Stomach (tissue), 4 donors: ENCODE data around the gene CFAP97D1.

ENCODE experiments used
- POLR2A ChIP-seq, 4 donors: fragments of 450-650 bp; IDR thresholded peaks; one replicate each; pipeline ENCODE4 v1.6.1; 2016; ENCODE audit warnings: antibody characterized with exemption in 4 of 4, control low read depth in 2 of 4, mild to moderate bottlenecking in 1 of 4, moderate library complexity in 1 of 4
- TF ChIP-seq, protein P1 (sequence below), 7 experiments: fragments of 450-650 bp in 4 of 7; fragments of 200-600 bp in 3 of 7; sonication (generic) in 3 of 7; IDR thresholded peaks; one replicate each; pipeline ENCODE4 v1.5.1; 2016 to 2019; ENCODE audit warnings: antibody characterized with exemption in 7 of 7, control low read depth in 2 of 7, mild to moderate bottlenecking in 1 of 7

GRCh38 chr17:43737722-43738121 lies 42.5 kb upstream of the CFAP97D1 start:
- TF ChIP-seq POLR2A (IDR thresholded peaks at IDR 0.05), result no peak
- TF ChIP-seq, protein P1, sequence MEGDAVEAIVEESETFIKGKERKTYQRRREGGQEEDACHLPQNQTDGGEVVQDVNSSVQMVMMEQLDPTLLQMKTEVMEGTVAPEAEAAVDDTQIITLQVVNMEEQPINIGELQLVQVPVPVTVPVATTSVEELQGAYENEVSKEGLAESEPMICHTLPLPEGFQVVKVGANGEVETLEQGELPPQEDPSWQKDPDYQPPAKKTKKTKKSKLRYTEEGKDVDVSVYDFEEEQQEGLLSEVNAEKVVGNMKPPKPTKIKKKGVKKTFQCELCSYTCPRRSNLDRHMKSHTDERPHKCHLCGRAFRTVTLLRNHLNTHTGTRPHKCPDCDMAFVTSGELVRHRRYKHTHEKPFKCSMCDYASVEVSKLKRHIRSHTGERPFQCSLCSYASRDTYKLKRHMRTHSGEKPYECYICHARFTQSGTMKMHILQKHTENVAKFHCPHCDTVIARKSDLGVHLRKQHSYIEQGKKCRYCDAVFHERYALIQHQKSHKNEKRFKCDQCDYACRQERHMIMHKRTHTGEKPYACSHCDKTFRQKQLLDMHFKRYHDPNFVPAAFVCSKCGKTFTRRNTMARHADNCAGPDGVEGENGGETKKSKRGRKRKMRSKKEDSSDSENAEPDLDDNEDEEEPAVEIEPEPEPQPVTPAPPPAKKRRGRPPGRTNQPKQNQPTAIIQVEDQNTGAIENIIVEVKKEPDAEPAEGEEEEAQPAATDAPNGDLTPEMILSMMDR (IDR thresholded peaks at IDR 0.05), result no peak
